HG03575 (cell line): ENCODE results near the gene SCN8A.

Experiments
- ATAC-seq: cut with Tn5 transposase; IDR thresholded peaks from one replicate; pipeline ENCODE4 v1.9.1; 2021; ENCODE audit not compliant: unreplicated experiment, insufficient number of reproducible peaks, low FRiP score; ENCODE audit errors: extremely low read depth

SCN8A gene

DNA sequence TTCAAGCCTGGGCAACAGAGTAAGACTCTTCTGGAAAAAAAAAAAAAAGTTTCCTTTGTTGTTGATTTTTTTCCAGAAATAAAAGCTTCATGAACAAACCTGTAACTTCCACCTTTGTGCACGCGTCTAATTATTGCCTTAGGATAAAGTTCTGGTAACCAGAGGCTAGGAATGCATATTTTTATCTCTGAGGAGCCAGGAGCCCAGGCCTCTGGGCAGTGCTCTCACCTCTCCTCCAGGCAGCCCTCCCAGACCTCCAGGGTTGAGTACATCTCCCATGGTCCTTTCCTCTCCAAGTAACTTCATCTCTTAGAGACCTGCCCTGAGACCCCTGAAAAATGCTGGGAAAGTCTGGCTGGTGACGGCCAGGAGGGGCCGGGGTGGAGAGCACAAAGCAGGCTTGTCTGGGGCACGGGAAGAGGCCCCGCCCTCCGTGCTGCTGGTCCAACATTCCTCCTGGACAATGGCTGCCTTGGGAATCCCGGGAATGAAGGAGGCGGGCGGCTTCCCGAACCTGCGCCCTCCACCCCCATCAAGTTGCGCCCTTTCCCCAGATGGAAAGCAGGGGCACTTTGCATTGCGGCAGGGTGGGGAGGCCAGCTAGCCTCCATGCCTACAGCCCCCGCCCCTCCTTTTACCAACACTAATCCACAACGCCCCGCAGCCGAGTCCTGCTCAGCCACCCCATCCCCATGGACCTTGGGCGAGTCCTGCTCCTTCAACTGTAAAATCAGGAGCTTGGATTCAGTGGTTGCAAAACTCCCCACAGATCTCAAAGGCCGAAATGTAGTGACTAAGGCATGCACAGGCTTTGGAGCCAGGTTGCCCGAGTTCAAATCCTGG is 264.8 kb downstream of the SCN8A start:
- no peak for ATAC-seq

DNA sequence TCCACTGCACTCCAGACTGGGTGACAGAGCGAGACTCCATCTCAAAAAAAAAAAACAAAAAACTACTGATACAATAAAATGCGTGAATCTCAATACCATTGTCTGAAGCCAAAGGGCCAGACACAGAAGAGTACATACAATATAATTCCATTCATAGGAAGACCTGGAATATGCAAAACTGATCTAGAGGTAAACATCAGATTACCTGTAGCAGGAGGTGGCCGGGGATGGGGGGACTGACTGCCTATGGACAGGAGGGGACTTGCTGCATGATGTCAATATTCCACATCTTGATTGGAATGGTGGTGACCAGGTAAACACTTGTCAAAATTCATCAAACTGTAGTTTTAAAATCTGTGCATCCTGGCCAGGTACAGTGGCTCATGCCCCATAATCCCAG is 270.0 kb downstream of the SCN8A start:
- ATAC-seq: no peak
